D721Med (cell line): ENCODE results near the gene RNU4-1.

ENCODE experiments used
- DNase-seq: peaks from one replicate; pipeline ENCODE4 v3.0.0; 2011; ENCODE audit warnings: low spot score; ENCODE audit not compliant: insufficient read length
- FAIRE-seq: peaks from 2 replicates; lab custom pipeline; 2011; peaks lifted over from hg19 to GRCh38; lab: Jason Lieb, UNC
- CTCF ChIP-seq: IDR thresholded peaks from 2 replicates; pipeline ENCODE4 v1.5.1; 2012; ENCODE audit warnings: mild to moderate bottlenecking, control low read depth; ENCODE audit not compliant: insufficient read depth; ENCODE audit errors: missing control alignments

Gene RNU4-1

GRCh38 chr12:120267736-120268135 lies 25.3 kb downstream of the RNU4-1 start:
- DNase-seq (no peak), FAIRE-seq (no peak)
- TF ChIP-seq CTCF: no peak

- no peak for FAIRE-seq
Observed at GRCh38 chr12:120266180-120266870, 26.7 kb downstream of the RNU4-1 start.

GRCh38 chr12:120265473-120266179 lies 27.4 kb downstream of the RNU4-1 start, which contains the start of gene PXN:
PXN (minus strand) TSS chr12:120265730; CDS start chr12:120265629, 101 bp downstream.
- peak; percentile 63 for TF ChIP-seq CTCF
- FAIRE-seq (no peak), DNase-seq (peak; percentile 58)

More at GRCh38 chr12:120266180-120266870, 26.7 kb downstream of the RNU4-1 start:
- TF ChIP-seq CTCF: no peak
- DNase-seq: no peak

GRCh38 chr12:120264904-120265472 lies 28.0 kb downstream of the RNU4-1 start:
- FAIRE-seq: no peak
- TF ChIP-seq CTCF: no peak
- DNase-seq: no peak

- TF ChIP-seq CTCF: no peak
- FAIRE-seq (no peak), DNase-seq (no peak)
Observed at GRCh38 chr12:120264086-120264903, 28.7 kb downstream of the RNU4-1 start.

- DNase-seq (no peak), FAIRE-seq (no peak)
- TF ChIP-seq CTCF: no peak
Observed at GRCh38 chr12:120263748-120264085, 29.3 kb downstream of the RNU4-1 start.
